HG03354 (cell line): Measurements from ENCODE around the gene UBE2J2.

ENCODE experiments used
- ATAC-seq: cut with Tn5 transposase; IDR thresholded peaks from one replicate; pipeline ENCODE4 v1.9.1; 2021; ENCODE audit warnings: mild to moderate bottlenecking; ENCODE audit not compliant: unreplicated experiment, poor library complexity, severe bottlenecking

UBE2J2 gene

GRCh38 chr1:1204998-1205768, 68.5 kb downstream of the UBE2J2 start:
- ATAC-seq, result no peak

DNA sequence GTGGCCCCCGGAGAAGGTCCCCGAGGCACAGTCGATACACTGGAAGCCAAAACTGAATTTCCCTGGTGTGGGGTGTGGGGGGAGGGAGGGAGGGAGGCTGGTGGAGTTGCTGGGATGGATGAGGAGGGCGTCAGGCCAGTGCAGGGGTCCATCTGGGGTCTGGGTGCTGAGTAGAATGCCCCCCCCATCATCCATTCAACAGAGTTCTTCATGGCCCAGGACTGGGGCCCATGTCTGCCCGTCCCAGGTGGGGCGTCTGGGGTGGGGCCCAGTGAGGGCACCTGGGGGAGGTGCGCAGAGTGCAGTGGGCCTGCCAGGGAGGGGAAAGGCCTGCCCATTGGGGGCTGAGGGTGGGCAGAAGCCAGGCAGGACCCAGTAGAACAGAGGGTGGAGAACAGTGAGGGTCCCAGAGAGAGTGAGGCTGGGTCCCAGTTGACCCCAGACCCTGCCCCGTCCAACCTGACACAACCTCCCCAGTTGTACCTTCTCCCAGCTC, 69.2 kb downstream of the UBE2J2 start:
- no peak for ATAC-seq
